NCI-H524 (cell line): Measurements from ENCODE around the gene ODAPH.

ENCODE experiments used
- DNase-seq, 2 experiments: peaks; one replicate each; lab custom pipeline; 2025; lab: John Stamatoyannopoulos, UW

ODAPH gene

DNA sequence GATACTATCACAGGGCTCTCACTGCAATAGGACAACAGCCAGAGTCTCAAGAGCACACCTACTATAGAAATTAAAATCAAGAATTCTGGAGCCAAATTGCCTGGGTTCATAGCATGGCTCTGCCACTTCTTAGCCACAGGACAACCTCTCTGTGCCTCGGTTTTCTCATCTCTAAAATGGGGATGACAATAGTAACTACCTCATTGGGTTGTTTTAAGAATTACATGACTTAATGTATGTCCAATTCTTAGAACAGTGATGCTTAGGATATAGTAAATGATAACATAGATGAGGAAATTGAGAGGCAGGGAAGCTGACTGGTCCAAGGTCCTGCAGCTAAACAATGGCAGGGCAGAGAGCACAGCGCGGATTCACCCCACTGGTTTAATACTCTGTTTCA lies 11.0 kb upstream of the ODAPH start:
- DNase-seq: no peak

DNA sequence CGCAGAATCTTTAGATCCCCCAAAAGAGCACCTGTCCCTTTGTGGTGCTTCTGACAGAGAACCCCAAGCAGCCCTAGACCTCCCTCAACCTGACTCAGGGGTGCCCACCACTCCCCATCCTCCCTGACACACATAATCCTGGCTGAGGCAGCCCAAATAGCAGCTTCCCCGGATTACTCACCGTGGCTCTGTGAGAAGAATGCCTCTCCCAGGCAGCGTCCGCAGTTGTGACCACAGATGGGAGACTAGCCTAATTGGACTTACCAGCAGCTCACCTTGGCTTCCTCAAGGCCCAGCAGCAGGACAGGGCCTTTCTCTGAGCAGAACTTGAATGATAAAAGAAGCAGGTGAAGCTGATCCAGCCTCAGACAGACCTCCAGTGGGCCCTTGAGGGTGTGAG lies 10.3 kb upstream of the ODAPH start:
- no peak for DNase-seq

DNA sequence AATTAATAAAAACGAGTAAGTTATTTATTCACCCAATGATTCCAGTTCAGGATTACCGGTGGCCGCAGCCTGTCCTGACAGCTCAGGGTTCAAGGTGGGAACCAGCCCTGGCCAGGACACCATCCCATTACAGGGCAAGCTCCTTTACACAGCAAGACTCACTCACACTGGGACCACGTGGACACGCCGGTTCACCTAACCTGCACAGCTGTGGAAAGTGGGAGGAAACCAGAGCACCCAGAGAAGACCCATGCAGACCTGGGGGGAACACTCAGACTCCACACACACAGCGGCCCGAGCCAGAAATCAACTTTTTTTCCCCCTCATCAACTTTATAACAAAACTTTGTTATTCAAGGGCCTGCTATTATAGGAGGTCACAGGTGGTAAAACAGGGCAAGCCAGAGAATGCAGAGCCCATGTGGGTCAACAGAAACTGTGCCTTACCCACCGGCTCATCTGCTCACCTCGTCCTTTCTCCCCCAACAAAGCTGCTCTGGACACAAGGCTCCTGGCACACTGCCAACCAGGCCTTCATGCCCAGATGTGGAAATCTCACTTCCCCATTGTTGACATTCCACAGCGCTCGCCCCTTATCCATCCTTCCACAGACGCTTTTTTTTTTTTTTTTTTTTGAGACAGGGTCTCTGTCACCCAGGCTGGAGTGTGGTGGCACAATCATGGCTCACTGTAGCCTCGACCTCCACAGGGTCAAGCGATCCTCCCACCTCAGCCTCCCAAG lies 8.0 kb upstream of the ODAPH start:
- no peak for DNase-seq

DNA sequence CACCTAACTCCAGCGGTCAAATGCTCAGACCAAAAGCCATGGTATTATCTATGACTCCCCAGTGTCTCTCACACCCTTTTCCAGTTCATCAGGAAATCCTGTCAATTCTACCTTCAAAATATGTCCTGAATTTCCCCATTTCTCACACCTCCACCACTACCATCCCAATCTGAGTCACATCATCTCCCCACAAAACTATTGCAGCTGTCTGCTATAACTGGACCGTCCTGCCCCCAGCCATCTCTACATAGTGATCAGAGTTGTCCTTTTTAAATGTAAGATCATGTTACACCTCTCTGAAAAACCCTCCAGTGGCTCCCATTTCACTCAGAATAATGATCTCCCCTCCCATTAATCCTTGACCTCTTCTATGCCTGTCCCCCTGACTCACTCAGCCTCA lies 6.8 kb upstream of the ODAPH start:
- DNase-seq: no peak

DNA sequence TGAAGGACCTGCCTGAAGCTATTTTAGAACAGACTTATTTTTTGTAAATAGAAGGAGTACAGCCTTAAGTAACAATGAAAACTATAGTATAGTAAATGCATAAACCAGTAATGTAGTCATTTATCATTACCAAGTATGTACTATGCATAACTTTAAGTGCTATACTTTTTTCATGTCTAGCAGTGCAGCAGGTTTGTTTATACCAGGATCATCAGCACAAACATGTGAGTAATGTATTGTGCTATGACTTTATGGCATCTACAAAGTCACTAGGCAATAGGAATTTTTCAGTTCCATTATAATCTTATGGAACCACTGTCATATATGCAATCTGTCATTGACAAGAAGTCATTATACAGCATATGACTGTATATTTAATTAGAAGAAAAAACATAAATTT lies 3.4 kb upstream of the ODAPH start:
- no peak for DNase-seq

DNA sequence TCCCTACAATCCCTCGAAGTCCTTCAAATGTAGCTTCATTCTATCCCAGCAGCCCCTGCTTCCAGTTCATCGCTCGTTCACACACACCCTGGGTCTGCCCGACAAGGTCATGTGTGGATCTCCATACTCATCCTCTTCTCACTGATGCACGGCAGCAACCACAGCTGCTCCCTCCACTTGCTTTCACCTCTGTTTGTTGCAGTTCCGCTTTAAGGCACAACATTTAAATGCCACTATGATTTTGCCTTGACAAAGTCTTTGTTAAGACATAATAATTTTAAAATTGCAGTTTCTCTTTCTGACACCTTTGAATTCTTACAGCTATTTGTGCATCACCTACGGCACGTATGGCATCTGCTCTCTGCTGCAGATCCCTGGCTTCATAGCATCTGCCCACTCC lies 1.8 kb downstream of the ODAPH start:
- DNase-seq: peak in 1 of 2 experiments; percentile 26

DNA sequence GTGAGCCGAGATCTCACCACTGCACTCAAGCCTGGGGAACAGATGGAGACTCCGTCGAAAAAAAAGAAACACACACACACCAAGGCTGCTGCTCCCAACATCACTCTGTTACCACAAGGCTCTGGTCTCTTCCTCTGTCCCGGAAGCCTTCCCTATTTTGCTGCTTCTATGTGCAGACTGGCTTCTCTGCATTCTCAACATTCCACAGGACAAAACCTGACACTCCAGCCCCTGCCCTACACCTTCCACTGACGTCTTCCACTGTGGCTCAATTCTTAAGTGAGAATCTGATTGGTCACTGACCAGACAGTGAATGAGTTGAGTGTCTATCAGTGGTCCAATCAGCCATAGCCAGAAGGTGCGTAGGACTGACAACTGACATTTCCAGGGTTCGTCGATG lies 5.9 kb downstream of the ODAPH start:
- no peak for DNase-seq

DNA sequence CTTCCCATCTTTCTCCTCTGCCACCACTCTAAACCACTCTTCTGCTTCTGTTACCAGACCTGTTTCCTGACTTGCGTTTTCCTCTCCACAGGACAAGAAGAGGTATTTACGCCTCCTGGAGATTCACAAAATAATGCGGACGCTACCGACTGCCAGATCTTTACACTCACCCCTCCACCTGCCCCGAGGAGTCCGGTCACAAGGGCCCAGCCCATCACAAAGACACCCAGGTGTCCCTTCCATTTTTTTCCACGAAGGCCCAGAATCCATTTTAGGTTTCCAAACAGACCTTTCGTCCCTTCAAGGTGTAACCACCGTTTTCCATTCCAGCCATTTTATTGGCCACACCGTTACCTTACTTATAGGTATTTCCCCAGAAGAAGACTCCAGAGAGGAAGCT lies 8.2 kb downstream of the ODAPH start:
- DNase-seq: no peak

DNA sequence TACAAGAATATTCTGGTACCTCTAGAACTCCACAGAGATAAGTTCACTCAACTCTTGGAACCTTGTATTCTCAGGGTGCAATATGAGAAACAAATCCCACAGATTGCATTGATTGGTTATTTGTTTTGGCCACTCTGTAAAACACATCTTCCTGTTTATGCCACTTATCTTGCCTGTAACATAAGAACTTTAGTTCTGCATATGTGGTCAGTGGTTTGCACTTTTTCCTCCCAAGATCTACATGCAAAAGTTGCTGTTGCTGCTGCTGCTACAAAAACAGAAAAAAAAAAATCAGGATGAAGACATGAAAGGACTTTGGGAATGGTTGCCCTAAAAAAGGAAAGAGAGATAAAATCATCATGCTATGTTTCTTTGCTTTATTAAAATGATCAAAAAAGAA lies 9.6 kb downstream of the ODAPH start:
- no peak for DNase-seq

DNA sequence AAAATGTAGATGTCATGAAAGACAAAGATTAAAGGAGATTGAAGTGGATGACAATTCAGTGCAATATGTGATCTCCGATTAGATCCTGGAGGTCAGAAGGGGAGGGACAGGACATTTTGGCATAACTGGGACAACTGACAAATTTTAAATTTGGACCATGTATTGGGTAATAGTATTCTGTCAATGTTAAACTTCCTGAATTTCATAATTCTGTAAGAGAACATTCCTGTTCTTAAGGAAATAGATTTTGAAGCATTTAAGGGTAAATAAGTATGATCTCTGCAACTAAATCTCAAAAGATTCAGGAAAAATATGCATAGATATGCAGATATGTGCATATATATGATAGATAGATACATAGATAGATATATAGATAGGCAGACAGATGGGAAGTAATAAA lies 11.0 kb downstream of the ODAPH start:
- DNase-seq: no peak

DNA sequence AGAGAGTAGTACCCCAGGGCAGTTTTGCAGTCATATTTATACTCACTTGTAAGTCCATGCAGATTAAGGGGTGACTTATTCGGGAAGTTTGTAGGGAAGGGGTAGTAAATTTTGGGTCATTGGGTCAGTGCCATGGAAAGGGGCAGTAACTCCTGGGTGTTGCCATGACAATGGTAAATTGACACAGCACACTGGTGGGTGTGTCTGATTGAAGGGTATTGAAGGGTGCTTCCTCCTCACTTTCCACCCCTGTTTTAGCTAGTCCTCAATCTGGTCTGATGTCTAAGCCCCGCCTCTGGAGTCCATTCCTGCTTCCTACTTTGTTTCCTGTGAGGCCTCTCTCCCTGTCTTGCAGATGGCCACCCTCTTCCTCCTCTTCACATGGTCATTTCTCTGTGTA lies 11.9 kb downstream of the ODAPH start:
- no peak for DNase-seq

DNA sequence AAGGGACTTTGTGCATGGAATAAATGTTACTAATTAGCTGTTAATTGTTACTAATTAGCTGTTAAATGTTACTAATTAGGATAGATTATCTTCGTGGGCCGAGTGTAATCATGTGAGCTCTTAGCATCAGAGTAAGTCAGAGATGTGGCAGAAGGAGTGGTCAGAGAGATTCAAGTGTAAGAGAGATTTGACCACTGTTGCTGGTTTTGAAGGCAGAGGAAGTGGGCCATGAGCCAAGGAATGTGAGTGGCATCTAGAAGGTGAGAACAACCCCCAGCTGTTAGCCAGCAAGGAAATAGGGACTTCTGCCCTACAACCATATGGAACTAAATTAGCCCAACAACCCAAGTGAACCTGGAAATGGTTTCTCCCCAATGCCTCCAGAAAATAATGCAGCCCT lies 28.2 kb downstream of the ODAPH start:
- DNase-seq: no peak

DNA sequence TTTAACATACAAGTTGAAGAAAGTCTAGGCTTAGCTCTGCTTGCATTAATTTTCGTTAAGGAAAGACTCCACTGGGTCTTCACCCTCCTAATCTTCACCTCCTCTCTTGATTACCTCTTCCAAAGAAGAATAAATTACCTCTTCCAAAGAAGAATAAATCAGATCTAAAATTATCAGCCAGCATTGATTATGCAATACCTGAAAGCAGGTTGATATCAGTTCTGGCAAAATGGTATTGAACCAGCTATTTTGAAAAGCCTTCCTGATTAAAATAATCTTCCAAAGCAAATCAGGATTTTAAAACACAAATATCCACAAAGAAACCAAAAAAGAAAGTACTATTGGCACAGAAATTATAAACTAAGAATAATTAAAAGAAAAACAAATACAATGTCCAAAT lies 37.5 kb downstream of the ODAPH start:
- DNase-seq: no peak

DNA sequence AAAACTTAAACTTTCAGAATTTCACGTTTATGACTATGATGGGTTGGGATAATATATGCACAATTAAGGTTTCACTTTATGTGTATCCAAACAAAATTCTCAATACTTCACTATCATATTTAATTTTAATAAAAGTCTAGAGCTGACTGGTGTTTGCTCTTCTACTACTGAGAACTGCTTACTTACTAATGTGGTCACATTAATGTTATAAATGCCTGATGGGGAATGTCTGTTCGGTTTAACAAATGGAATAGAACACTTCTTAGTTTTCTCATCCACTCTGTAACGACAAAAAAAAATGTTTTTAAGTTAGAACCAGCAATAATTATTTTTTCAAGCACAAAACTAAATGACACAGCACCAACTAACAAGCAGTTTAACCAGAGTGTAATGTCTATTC lies 40.2 kb downstream of the ODAPH start:
- DNase-seq: no peak

DNA sequence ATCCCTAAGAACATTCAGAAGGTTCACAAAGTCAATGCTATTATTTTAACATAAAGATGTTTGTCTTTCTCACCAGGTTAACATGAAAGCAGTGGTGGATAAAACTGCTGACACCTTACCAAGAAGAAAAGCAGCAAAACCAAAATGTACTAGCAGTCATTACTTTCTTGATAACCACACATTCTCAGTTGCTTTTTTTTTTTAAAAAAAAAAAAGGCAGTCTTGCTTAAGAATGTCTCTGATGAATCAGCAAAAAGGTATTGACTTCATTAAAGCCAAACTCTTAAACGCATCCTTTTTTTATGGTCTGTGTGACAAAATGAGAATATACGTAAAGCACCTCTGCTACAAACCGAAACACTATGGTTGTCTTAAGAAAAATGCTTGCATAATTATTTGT lies 42.5 kb downstream of the ODAPH start:
- no peak for DNase-seq

DNA sequence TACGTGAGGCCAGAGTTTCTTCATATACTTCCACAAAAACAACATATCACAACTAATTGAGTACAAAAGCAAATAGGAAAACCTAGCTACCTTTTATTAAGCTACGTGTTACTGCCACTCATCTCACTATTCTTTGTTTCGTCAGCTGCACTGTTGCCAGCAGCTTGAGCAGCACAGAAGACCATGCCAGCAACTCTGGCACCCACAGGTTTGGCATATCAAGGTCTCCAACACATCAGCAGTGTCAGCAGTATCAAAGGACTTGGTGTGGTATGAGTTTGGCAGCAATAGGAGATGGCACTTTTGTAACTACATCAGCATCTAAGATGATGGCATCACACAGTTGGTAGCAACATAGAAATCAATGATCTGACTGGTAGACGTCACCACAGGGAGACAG lies 43.8 kb downstream of the ODAPH start:
- no peak for DNase-seq

DNA sequence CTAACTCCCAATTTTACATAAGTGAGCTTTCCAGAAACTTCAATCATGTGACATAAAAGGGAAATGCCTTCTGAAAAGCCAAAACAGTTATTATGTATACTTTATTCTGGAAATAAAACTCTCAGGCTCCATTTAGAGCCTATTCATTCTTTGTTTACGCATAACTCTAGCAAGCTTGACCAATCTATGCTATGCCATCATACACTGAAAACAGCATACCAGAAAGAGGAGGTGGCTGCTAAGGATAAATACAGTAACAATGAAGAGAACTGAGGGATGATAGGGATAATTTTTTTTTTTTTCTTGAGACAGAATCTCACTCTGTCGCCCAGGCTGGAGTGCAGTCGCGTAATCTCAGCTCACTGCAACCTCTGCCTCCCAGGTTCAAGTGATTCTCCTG lies 50.1 kb downstream of the ODAPH start:
- DNase-seq: no peak

DNA sequence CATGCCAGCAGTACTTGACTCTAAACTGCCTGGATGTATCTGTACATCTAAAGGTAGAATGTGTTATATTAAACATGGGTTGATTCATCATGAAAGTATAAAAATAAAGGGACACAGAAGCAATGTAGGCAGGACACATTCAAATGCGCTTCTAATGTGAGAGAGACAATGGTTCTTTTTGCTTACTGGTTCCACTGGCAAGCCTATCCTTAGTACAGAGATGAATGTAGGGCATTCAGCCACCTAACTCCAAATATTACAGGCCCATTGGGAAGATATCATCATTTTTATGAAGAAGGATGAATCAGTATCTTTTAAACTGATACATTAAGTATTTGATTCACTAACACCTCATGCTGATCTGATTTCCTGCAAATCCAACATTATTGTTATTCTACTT lies 56.4 kb downstream of the ODAPH start:
- no peak for DNase-seq
